IMR-90 (cell line): ENCODE results near the gene MAPK10. TPM values are rescaled to one million over a fixed set of nuclear protein-coding genes. Genes with fewer than 3 reads are reported as not detected.

Experiments used
- ATAC-seq: fragments of 200-7000 bp; cut with Tn5 transposase; 2 replicates; pipeline ENCODE4 v1.9.1; 2020; ENCODE audit warnings: low read depth, mild to moderate bottlenecking, moderate library complexity
- BruUV-seq: library from RNA; stranded (reverse); fragments of 400-500 nt; replicated peaks from 2 replicates; lab custom pipeline; 2021; lab: Mats Ljungman, UMichigan
- CTCF ChIA-PET: fragments of 300-600 bp; formaldehyde crosslinking; extraction: SDS; loops from one replicate; lab custom pipeline; 2021; ENCODE audit warnings: antibody characterized with exemption; lab: Yijun Ruan, JAX
- POLR2A ChIA-PET: fragments of 300-600 bp; sonication (Branson Sonifier 250); formaldehyde crosslinking; loops from one replicate; lab custom pipeline; 2022; ENCODE audit warnings: antibody characterized with exemption; ENCODE audit not compliant: unreplicated experiment; lab: Charles Lee
- DNase-seq: peaks from one replicate; pipeline ENCODE4 v3.0.0; 2013
- H2AFZ ChIP-seq: replicated peaks from 2 replicates; pipeline ENCODE3; 2013; ENCODE audit warnings: low read length, mild to moderate bottlenecking; ENCODE audit not compliant: poor library complexity
- H2AK5ac ChIP-seq: 2 replicates; pipeline ENCODE4 v1.6.1; 2013; ENCODE audit warnings: low read depth, low read length, inconsistent platforms
- H2AK9ac ChIP-seq: replicated peaks from 2 replicates; pipeline ENCODE3; 2013; ENCODE audit warnings: mild to moderate bottlenecking, low read depth, low read length, moderate library complexity; ENCODE audit not compliant: poor library complexity
- H2BK120ac ChIP-seq: 2 replicates; pipeline ENCODE4 v1.6.1; 2013; ENCODE audit warnings: low read depth, low read length, inconsistent platforms
- H2BK15ac ChIP-seq: 3 replicates; pipeline ENCODE4 v1.6.1; 2013; ENCODE audit warnings: low read depth, low read length, inconsistent platforms
- H2BK20ac ChIP-seq: 2 replicates; pipeline ENCODE4 v1.6.1; 2013; ENCODE audit warnings: low read depth, mild to moderate bottlenecking, inconsistent platforms, low read length, moderate library complexity
- H2BK5ac ChIP-seq: 2 replicates; pipeline ENCODE4 v1.6.1; 2013; ENCODE audit warnings: mild to moderate bottlenecking, low read depth, low read length, inconsistent platforms; ENCODE audit not compliant: poor library complexity, severe bottlenecking
- H3K14ac ChIP-seq: replicated peaks from 2 replicates; pipeline ENCODE4 v1.6.1; 2013; ENCODE audit warnings: low read depth, low read length, inconsistent platforms
- H3K18ac ChIP-seq: 2 replicates; pipeline ENCODE4 v1.6.1; 2013; ENCODE audit warnings: low read depth, low read length, control low read depth
- H3K23ac ChIP-seq: 2 replicates; pipeline ENCODE4 v1.6.1; 2013; ENCODE audit warnings: low read depth, low read length, inconsistent platforms
- H3K27ac ChIP-seq: 2 replicates; pipeline ENCODE4 v1.5.1; 2013; ENCODE audit warnings: mild to moderate bottlenecking, control low read depth, low read length; ENCODE audit not compliant: insufficient read depth
- H3K27me3 ChIP-seq: 2 replicates; pipeline ENCODE4 v1.6.1; 2013; ENCODE audit warnings: low read length; ENCODE audit not compliant: control insufficient read depth, insufficient read depth
- H3K36me3 ChIP-seq: 2 replicates; pipeline ENCODE4 v1.6.1; 2013; ENCODE audit warnings: low read length, mixed read lengths; ENCODE audit not compliant: control insufficient read depth, insufficient read depth
- H3K4ac ChIP-seq: 2 replicates; pipeline ENCODE4 v1.6.1; 2013; ENCODE audit warnings: low read depth, low read length, inconsistent platforms
- H3K4me1 ChIP-seq: 2 replicates; pipeline ENCODE4 v1.6.1; 2013; ENCODE audit warnings: low read length, mixed read lengths; ENCODE audit not compliant: control insufficient read depth, insufficient read depth
- H3K4me2 ChIP-seq: 2 replicates; pipeline ENCODE4 v1.6.1; 2013; ENCODE audit warnings: low read depth, mild to moderate bottlenecking, control low read depth, low read length, moderate library complexity
- H3K4me3 ChIP-seq: 2 replicates; pipeline ENCODE4 v1.5.1; 2013; ENCODE audit warnings: low read depth, mild to moderate bottlenecking, control low read depth, low read length, moderate library complexity; ENCODE audit not compliant: insufficient read depth
- H3K56ac ChIP-seq: 2 replicates; pipeline ENCODE4 v1.6.1; 2013; ENCODE audit warnings: low read length, inconsistent platforms; ENCODE audit not compliant: insufficient read depth; ENCODE audit errors: extremely low read depth
- H3K79me1 ChIP-seq, 2 experiments: 2 replicates each; pipeline ENCODE4 v1.6.1; 2013; ENCODE audit warnings: low read length in 2 of 2, inconsistent platforms in 1 of 2, low read depth in 1 of 2
- H3K9ac ChIP-seq: 2 replicates; pipeline ENCODE4 v1.6.1; 2013; ENCODE audit warnings: low read depth, low read length, control low read depth
- H3K9me1 ChIP-seq: 2 replicates; pipeline ENCODE4 v1.6.1; 2013; ENCODE audit warnings: low read length, inconsistent platforms; ENCODE audit not compliant: insufficient read depth
- H3K9me3 ChIP-seq: 2 replicates; pipeline ENCODE4 v1.6.1; 2013; ENCODE audit warnings: low read length; ENCODE audit not compliant: control insufficient read depth, insufficient read depth
- H4K20me1 ChIP-seq: 2 replicates; pipeline ENCODE4 v1.6.1; 2013; ENCODE audit warnings: low read length, inconsistent platforms; ENCODE audit not compliant: insufficient read depth
- H4K5ac ChIP-seq: 2 replicates; pipeline ENCODE4 v1.6.1; 2013; ENCODE audit warnings: mild to moderate bottlenecking, low read depth, low read length, control low read depth
- H4K8ac ChIP-seq, 2 experiments: 2 replicates each; pipeline ENCODE4 v1.6.1; 2013; ENCODE audit warnings: low read depth in 2 of 2, low read length in 2 of 2, control low read depth in 1 of 2, inconsistent platforms in 1 of 2
- H4K91ac ChIP-seq: 2 replicates; pipeline ENCODE4 v1.6.1; 2013; ENCODE audit warnings: low read depth, low read length, inconsistent platforms; ENCODE audit not compliant: insufficient read depth
- CEBPB ChIP-seq: IDR thresholded peaks from 2 replicates; pipeline ENCODE4 v1.6.1; 2012; ENCODE audit warnings: low read depth, low read length, improper control_type of control experiment
- ELK1 ChIP-seq: fragments of 150-350 bp; IDR thresholded peaks from 2 replicates; pipeline ENCODE4 v1.6.1; 2016; ENCODE audit warnings: low read depth, mild to moderate bottlenecking, low read length, moderate library complexity, borderline replicate concordance
- FOS ChIP-seq: fragments of 150-350 bp; IDR thresholded peaks from 2 replicates; pipeline ENCODE4 v1.6.1; 2016; ENCODE audit warnings: low read depth, low read length
- MAFK ChIP-seq: IDR thresholded peaks from 2 replicates; pipeline ENCODE4 v1.6.1; 2012; ENCODE audit warnings: low read depth, low read length, improper control_type of control experiment
- MXI1 ChIP-seq: IDR thresholded peaks from 2 replicates; pipeline ENCODE4 v1.6.1; 2012; ENCODE audit warnings: low read depth, mild to moderate bottlenecking, low read length, moderate library complexity, borderline replicate concordance
- POLR2A ChIP-seq: IDR thresholded peaks from 2 replicates; pipeline ENCODE4 v1.6.1; 2012; ENCODE audit warnings: mild to moderate bottlenecking, low read depth, low read length
- dilution Hi-C: fragments of 300-500 bp; cut with HindIII; formaldehyde crosslinking; loops from one replicate; pipeline ENCODE4 v1.14.3; 2018; ENCODE audit warnings: low sequenced_read_pairs; ENCODE audit not compliant: unreplicated experiment
- in situ Hi-C: fragments of 300-500 bp; cut with MboI; formaldehyde crosslinking; loops from 3 replicates; pipeline ENCODE4 v1.14.3; 2019; ENCODE audit warnings: low sequenced_read_pairs, inconsistent platforms, mixed read lengths
- intact Hi-C: fragments of 100-400 bp; cut with micrococcal nuclease; formaldehyde crosslinking; loops from 2 replicates; pipeline ENCODE4 v1.10.0; 2022
- polyA plus RNA-seq, 3 experiments: library from polyadenylated mRNA; depleted of rRNA; stranded (reverse); fragments of >200 nt; gene quantifications; 2 replicates each; pipeline ENCODE4 v1.2.3, GENCODE V29; 2012; ENCODE audit warnings: low replicate concordance in 1 of 3
- total RNA-seq: library from RNA; depleted of rRNA; stranded (reverse); fragments of >200 nt; gene quantifications from 2 replicates; pipeline ENCODE4 v1.2.3, GENCODE V29; 2012

Gene MAPK10
- total and polyA plus RNA-seq, 2 of the 4 experiments (the other 2 are of a cell fraction), result 2.8 to 6.5 TPM

DNA sequence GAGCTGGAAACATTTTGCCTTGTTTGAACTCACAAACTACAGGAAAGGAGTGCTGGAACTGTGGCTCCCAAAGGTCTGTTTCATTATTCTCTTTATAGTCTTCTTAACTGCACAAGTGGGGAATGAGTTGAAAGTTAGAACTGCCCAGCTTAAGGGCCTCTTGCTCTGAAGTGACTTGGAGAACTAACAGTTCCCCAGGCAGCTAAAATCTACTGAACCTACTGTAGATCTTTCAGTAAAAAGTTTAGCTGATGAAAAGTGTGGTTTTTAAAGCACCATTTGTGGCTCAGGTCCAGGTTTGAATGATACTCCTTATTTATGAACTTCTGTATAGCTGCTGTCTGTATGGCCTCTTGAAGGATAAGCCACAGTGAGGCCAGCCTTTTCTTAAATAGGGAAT lies 353.8 kb downstream of the MAPK10 start:
- Histone ChIP-seq H2BK120ac (no peak overlapping the region), H4K20me1 (no peaks in the 10 kb centered on the region), H2BK15ac (no peak overlapping the region), H3K4me2 (no peak overlapping the region), H2AK5ac (no peak overlapping the region), H3K9ac (no peak overlapping the region), H3K23ac (no peak overlapping the region), H3K79me1 (no peaks in the 10 kb centered on the region), H2AFZ (no peak overlapping the region), H3K27me3 (no peaks in the 10 kb centered on the region), H3K27ac (no peak overlapping the region), H3K36me3 (no peaks in the 10 kb centered on the region), H4K5ac (no peak overlapping the region), H2BK20ac (no peak overlapping the region), H4K8ac (no peak overlapping the region), H2AK9ac (no peak overlapping the region), H4K91ac (no peak overlapping the region), H3K18ac (no peak overlapping the region), H3K14ac (no peak overlapping the region), H3K56ac (no peak overlapping the region), H3K4ac (no peak overlapping the region), H3K4me3 (no peak overlapping the region), H2BK5ac (no peak overlapping the region), H3K4me1 (no peaks in the 10 kb centered on the region; the same call in 1 of the 2 replicates), H3K9me3 (no peaks in the 10 kb centered on the region), H3K9me1 (peaks cover 2% of the 10 kb centered on the region; the same call in 1 of the 2 replicates)
- in situ Hi-C loops (no loop called here), dilution Hi-C loops (no loop called here), intact Hi-C loops (no loop called here)
- no peak for TF ChIP-seq FOS
- TF ChIP-seq ELK1, result no peak
- no peak for TF ChIP-seq MXI1
- no peak for TF ChIP-seq CEBPB
- TF ChIP-seq MAFK, result no peak
- TF ChIP-seq POLR2A, result no peak
- POLR2A ChIA-PET, result no interaction called here
- DNase-seq (no peak), ATAC-seq (no peak)
- BruUV-seq, result no TSS peak
- CTCF ChIA-PET, result interaction anchor here (0.6 kb wide), 1 partner anchor 38 kb away, joined by 3 read pairs; no protein-coding TSS in a partner anchor
